HG03045 (cell line): ENCODE results near the gene CD48.
A peak's percentile ranks its signal among the peaks of the same experiment; 100 is the strongest.
"Not testable (repeated sequence)": the region's sequence is repeated elsewhere in the genome, so short reads cannot be mapped to it uniquely, and the experiment has no call there.

Experiments
- ATAC-seq: cut with Tn5 transposase; IDR thresholded peaks from one replicate; pipeline ENCODE4 v1.9.1; 2021; ENCODE audit warnings: mild to moderate bottlenecking, moderate library complexity; ENCODE audit not compliant: unreplicated experiment

The CD48 gene

GRCh38 chr1:160658162-160658813 is 53.3 kb downstream of the CD48 start:
- no peak for ATAC-seq

- no peak for ATAC-seq
Observed at GRCh38 chr1:160657250-160657781, 54.3 kb downstream of the CD48 start.

GRCh38 chr1:160656737-160657136 is 54.9 kb downstream of the CD48 start:
- no peak for ATAC-seq

GRCh38 chr1:160653620-160654016 is 58.0 kb downstream of the CD48 start:
- ATAC-seq: no peak

- ATAC-seq: no peak
Observed at GRCh38 chr1:160652924-160653619, 58.5 kb downstream of the CD48 start.

GRCh38 chr1:160652065-160652641 is 59.5 kb downstream of the CD48 start:
- ATAC-seq: not testable (repeated sequence)

- no peak for ATAC-seq
Observed at GRCh38 chr1:160651433-160652064, 60.1 kb downstream of the CD48 start.

- ATAC-seq: no peak
Observed at GRCh38 chr1:160647329-160647720, 64.3 kb downstream of the CD48 start.

- peak; percentile 38 for ATAC-seq
Observed at GRCh38 chr1:160646711-160647328, 64.8 kb downstream of the CD48 start, which contains the start of gene SLAMF1. Gene SLAMF1, minus strand, starts transcription at chr1:160647044. Its CDS starts 99 bp downstream, at chr1:160646945.

- no peak for ATAC-seq
Observed at GRCh38 chr1:160646180-160646579, 65.4 kb downstream of the CD48 start.

- no peak for ATAC-seq
Observed at GRCh38 chr1:160645386-160646130, 66.1 kb downstream of the CD48 start.

GRCh38 chr1:160644399-160644798 is 67.2 kb downstream of the CD48 start:
- ATAC-seq: no peak

GRCh38 chr1:160643138-160643537 is 68.5 kb downstream of the CD48 start:
- no peak for ATAC-seq

- ATAC-seq: no peak
Observed at GRCh38 chr1:160642281-160642644, 69.4 kb downstream of the CD48 start.

- ATAC-seq: no peak
Observed at GRCh38 chr1:160641323-160642280, 70.0 kb downstream of the CD48 start.

- no peak for ATAC-seq
Observed at GRCh38 chr1:160640359-160641123, 71.1 kb downstream of the CD48 start.

- ATAC-seq: no peak
Observed at GRCh38 chr1:160639652-160640051, 72.0 kb downstream of the CD48 start.

- ATAC-seq: no peak
Observed at GRCh38 chr1:160638926-160639325, 72.7 kb downstream of the CD48 start.

GRCh38 chr1:160638540-160638857 is 73.1 kb downstream of the CD48 start:
- ATAC-seq: no peak
